AG20443 (cell line): ENCODE data around the gene NFATC2.

Experiments
- DNase-seq: peaks from one replicate; pipeline ENCODE4 v3.0.0; 2012; ENCODE audit warnings: low spot score, mixed read lengths

NFATC2 gene

GRCh38 chr20:51389543-51390264 is 152.8 kb downstream of the NFATC2 start:
- DNase-seq = no peak

GRCh38 chr20:51388756-51389542 is 153.6 kb downstream of the NFATC2 start:
- DNase-seq = no peak

GRCh38 chr20:51388227-51388626 is 154.3 kb downstream of the NFATC2 start:
- DNase-seq = peak; percentile 38

GRCh38 chr20:51387125-51387875 is 155.2 kb downstream of the NFATC2 start:
- no peak for DNase-seq

- no peak for DNase-seq
Measured at GRCh38 chr20:51386586-51386985, 155.9 kb downstream of the NFATC2 start.

- DNase-seq = peak; percentile 71
Measured at GRCh38 chr20:51385646-51386530, 156.6 kb downstream of the NFATC2 start.

GRCh38 chr20:51384875-51385274 is 157.6 kb downstream of the NFATC2 start:
- no peak for DNase-seq

GRCh38 chr20:51383891-51384510 is 158.5 kb downstream of the NFATC2 start:
- DNase-seq = no peak

GRCh38 chr20:51382986-51383821 is 159.3 kb downstream of the NFATC2 start:
- DNase-seq = peak; percentile 33

- DNase-seq = no peak
Measured at GRCh38 chr20:51382111-51382985, 160.2 kb downstream of the NFATC2 start.

GRCh38 chr20:51381557-51381956 is 161.0 kb downstream of the NFATC2 start:
- DNase-seq = no peak

GRCh38 chr20:51380401-51381385 is 161.8 kb downstream of the NFATC2 start:
- no peak for DNase-seq

- DNase-seq = no peak
Measured at GRCh38 chr20:51379601-51380341, 162.7 kb downstream of the NFATC2 start.

GRCh38 chr20:51378171-51378928 is 164.2 kb downstream of the NFATC2 start:
- DNase-seq = no peak

- DNase-seq = no peak
Measured at GRCh38 chr20:51377132-51377531, 165.4 kb downstream of the NFATC2 start.

GRCh38 chr20:51376111-51376510 is 166.4 kb downstream of the NFATC2 start:
- DNase-seq = no peak

- no peak for DNase-seq
Measured at GRCh38 chr20:51375561-51375960, 167.0 kb downstream of the NFATC2 start.
